Nephron (organoid): Measurements from ENCODE around the gene SMIM10.

Source experiments
- H3K27ac Mint-ChIP-seq, 3 experiments: 2 replicates each; pipeline ENCODE4 v1.8.0; 2020; ENCODE audit warnings: mixed read lengths in 3 of 3, mild to moderate bottlenecking in 2 of 3, moderate library complexity in 1 of 3
- H3K27me3 Mint-ChIP-seq: 2 replicates; pipeline ENCODE4 v1.8.0; 2021; ENCODE audit warnings: low read depth, mild to moderate bottlenecking, moderate library complexity, mixed read lengths
- H3K36me3 Mint-ChIP-seq: 2 replicates; pipeline ENCODE4 v1.8.0; 2020; ENCODE audit warnings: low read depth, mixed read lengths
- H3K4me1 Mint-ChIP-seq: 2 replicates; pipeline ENCODE4 v1.8.0; 2020; ENCODE audit warnings: mixed read lengths
- H3K4me3 Mint-ChIP-seq, 3 experiments: 2 replicates each; pipeline ENCODE4 v1.8.0; 2020; ENCODE audit warnings: mild to moderate bottlenecking in 3 of 3, mixed read lengths in 3 of 3, moderate library complexity in 2 of 3
- H3K9me3 Mint-ChIP-seq: 2 replicates; pipeline ENCODE4 v1.8.0; 2020; ENCODE audit warnings: mixed read lengths
- TF ChIP-seq, protein P1 (sequence below), 3 experiments: fragments of 200-600 bp; sonication (generic); IDR thresholded peaks; one replicate each; pipeline ENCODE4 v1.5.0; 2021; ENCODE audit warnings: antibody characterized with exemption in 3 of 3; ENCODE audit not compliant: unreplicated experiment in 3 of 3

Gene SMIM10

DNA sequence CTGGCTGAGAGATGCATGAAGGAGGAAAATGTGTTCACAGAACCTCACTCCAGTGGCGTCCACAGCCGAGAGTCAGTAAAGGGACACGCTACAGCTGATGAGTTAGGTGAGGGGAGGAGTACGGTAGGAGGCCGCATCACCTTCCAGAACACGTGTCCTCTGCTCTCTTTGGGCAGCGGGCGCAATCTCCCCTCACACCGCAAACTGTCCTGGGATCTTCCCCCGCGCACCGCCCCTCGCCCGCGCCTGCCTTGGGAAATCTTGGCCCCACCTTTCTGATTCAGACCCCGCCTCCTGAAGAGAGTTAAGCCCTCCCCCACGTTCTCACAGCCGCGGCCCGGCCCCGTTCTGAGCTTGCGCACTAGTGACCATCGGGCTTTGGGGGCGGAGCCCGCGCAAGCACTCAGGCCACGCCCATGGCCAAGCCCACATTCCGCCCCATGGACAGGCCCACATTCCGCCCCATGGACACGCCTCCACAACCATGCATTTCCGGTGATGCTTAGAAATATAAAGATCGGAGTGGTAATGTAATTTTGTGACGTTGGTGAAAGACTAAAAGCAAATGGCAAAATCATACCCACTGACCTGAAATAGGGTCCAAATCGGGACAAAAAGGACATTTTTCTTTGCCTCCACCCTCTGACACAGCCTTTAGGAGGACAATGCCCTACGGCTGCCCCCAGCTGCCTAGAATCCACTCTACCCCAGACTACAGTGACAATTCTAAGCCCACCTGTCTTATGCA lies 13.3 kb downstream of the SMIM10 start:
- Mint-ChIP-seq H3K27ac (peak overlapping the region; percentile 56 to 77 (median 72)), H3K27me3 (no peaks in the 10 kb centered on the region), H3K4me3 (peak overlapping the region; percentile 82 to 84 (median 83)), H3K9me3 (peaks cover 9% of the 10 kb centered on the region), H3K36me3 (no peaks in the 10 kb centered on the region), H3K4me1 (peaks cover 5% of the 10 kb centered on the region)
- TF ChIP-seq, protein P1, sequence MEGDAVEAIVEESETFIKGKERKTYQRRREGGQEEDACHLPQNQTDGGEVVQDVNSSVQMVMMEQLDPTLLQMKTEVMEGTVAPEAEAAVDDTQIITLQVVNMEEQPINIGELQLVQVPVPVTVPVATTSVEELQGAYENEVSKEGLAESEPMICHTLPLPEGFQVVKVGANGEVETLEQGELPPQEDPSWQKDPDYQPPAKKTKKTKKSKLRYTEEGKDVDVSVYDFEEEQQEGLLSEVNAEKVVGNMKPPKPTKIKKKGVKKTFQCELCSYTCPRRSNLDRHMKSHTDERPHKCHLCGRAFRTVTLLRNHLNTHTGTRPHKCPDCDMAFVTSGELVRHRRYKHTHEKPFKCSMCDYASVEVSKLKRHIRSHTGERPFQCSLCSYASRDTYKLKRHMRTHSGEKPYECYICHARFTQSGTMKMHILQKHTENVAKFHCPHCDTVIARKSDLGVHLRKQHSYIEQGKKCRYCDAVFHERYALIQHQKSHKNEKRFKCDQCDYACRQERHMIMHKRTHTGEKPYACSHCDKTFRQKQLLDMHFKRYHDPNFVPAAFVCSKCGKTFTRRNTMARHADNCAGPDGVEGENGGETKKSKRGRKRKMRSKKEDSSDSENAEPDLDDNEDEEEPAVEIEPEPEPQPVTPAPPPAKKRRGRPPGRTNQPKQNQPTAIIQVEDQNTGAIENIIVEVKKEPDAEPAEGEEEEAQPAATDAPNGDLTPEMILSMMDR (IDR thresholded peaks at IDR 0.05; ENCODE audit: unreplicated experiment in 3 of 3): no peak

DNA sequence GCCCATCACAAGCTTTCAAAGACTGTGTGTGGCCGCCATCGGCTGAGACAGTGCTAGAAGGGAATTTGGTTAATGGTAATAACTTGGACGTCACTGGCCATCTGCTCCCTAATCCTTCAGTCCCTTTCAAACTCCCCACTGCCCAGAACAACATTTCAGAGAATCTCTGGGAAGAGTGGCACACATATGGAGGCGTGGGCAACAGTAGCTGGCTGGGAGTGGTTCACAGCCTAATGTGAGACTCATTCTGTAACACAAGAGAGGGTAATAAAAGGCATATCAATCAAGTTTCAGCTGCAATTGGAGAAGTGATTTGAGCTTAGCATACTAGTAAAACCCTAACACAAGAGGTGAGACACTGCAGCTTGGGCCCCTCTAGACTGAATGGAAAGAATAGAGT lies 15.4 kb downstream of the SMIM10 start:
- TF ChIP-seq, protein P1 (IDR thresholded peaks at IDR 0.05; ENCODE audit: unreplicated experiment in 3 of 3): no peak
- Mint-ChIP-seq H3K27me3 (no peaks in the 10 kb centered on the region), H3K27ac (no peak overlapping the region), H3K9me3 (peaks cover 9% of the 10 kb centered on the region), H3K4me3 (no peak overlapping the region), H3K36me3 (no peaks in the 10 kb centered on the region), H3K4me1 (peaks cover 11% of the 10 kb centered on the region)

DNA sequence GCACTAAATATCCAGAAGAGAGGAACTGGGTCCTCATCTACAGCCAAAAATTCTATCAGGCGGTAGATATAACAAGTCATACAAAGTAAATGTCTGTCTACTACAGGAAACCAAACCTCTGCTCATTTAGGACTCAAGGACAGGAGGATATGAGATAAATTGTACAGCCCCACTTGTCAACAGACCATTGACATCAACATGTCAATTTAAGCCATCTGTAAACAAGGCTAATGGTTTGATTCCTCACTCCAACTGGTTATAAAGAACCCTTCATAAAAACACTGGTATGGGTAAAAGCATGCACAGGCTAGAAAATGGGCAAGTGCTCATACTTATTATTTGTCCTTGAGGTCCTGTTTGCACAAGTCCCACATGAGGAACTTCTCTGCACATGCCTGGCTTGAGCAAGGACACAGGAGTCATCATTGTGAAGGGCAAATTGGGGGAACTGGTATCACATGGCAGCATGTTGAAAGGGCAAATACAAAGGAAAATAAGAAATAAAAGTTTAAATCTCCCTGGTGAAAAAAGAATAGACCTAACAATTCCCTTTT lies 18.3 kb downstream of the SMIM10 start:
- no peaks in the 10 kb centered on the region for H3K27me3 Mint-ChIP-seq
- peaks cover 17% of the 10 kb centered on the region for H3K4me1 Mint-ChIP-seq
- no peak overlapping the region for H3K27ac Mint-ChIP-seq
- no peaks in the 10 kb centered on the region for H3K36me3 Mint-ChIP-seq
- TF ChIP-seq, protein P1 (IDR thresholded peaks at IDR 0.05; ENCODE audit: unreplicated experiment in 3 of 3): no peak
- H3K9me3 Mint-ChIP-seq: peaks cover 5% of the 10 kb centered on the region
- no peak overlapping the region for H3K4me3 Mint-ChIP-seq

DNA sequence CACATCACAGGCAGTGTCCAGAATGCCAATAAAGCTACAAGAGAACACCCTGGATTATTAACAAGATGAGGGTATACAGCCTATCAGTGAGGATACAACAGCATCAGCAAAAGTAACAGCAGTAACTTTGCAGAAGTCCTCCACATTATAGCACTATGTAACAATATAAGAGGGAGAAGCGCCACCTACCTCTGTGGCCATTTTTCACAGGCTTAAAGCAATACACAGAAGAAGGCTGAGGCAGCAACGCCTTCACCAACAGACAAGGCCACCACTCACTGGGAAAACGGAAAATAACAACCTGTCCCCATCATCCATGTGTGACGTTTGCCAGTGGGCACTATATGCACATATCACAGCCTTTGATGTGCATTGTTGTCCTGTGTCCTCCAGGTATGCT lies 19.0 kb downstream of the SMIM10 start:
- Mint-ChIP-seq H3K4me3 (no peak overlapping the region), H3K27ac (no peak overlapping the region), H3K9me3 (peaks cover 5% of the 10 kb centered on the region), H3K4me1 (peaks cover 17% of the 10 kb centered on the region), H3K27me3 (no peaks in the 10 kb centered on the region), H3K36me3 (no peaks in the 10 kb centered on the region)
- TF ChIP-seq, protein P1 (IDR thresholded peaks at IDR 0.05; ENCODE audit: unreplicated experiment in 3 of 3): no peak

DNA sequence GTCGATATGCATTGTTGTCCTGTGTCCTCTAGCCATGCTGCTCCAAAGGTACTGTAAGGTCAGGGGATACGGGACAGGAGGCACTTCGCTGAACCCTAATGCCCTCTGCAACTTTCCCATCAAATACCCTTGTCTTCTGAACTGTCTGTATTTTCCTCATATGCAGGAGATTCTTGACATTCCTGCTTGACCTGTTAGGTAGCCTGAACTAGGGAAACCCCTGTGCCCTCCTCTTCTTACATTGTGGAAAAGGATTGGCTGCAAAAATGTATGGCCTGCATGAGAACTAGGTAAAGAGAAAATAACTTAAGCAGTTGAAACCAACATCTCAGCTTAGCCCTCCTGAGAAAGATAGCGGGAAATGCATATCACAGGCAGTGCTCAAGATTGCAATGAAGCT lies 20.1 kb downstream of the SMIM10 start:
- Mint-ChIP-seq H3K4me3 (no peak overlapping the region), H3K27me3 (no peaks in the 10 kb centered on the region), H3K27ac (no peak overlapping the region), H3K9me3 (peaks cover 5% of the 10 kb centered on the region), H3K36me3 (no peaks in the 10 kb centered on the region), H3K4me1 (peaks cover 17% of the 10 kb centered on the region)
- TF ChIP-seq, protein P1 (IDR thresholded peaks at IDR 0.05; ENCODE audit: unreplicated experiment in 3 of 3): no peak
